ENCODE results near the gene FOXD2.

The FOXD2 gene

GRCh38 chr1:47435506-47436303 is 2.1 kb upstream of the FOXD2 start:
- TF ChIP-seq CTCF (conservative IDR thresholded peaks at IDR 0.05; ENCODE audit: low read length): peak; percentile 0; the same call in 1 of the 2 replicates
- DNase-seq (ENCODE audit: low read depth): no peak
- H3K4me3 ChIP-seq (ENCODE audit: low read length): no peak overlapping the region

GRCh38 chr1:47436304-47436978 is 1.4 kb upstream of the FOXD2 start:
- TF ChIP-seq CTCF (conservative IDR thresholded peaks at IDR 0.05; ENCODE audit: low read length): peak; percentile 93
- peak; percentile 60 for DNase-seq (ENCODE audit: low read depth)
- H3K4me3 ChIP-seq (ENCODE audit: low read length): peak overlapping the region; percentile 83

GRCh38 chr1:47436979-47437446 is 831 bp upstream of the FOXD2 start:
- H3K4me3 ChIP-seq (ENCODE audit: low read length): peak overlapping the region; percentile 83
- DNase-seq (ENCODE audit: low read depth): peak; percentile 23
- TF ChIP-seq CTCF (conservative IDR thresholded peaks at IDR 0.05; ENCODE audit: low read length): no peak

GRCh38 chr1:47438165-47439016 is 547 bp downstream of the FOXD2 start:
- H3K4me3 ChIP-seq (ENCODE audit: low read length): peak overlapping the region; percentile 17; the same call in 1 of the 2 replicates
- no peak for TF ChIP-seq CTCF (conservative IDR thresholded peaks at IDR 0.05; ENCODE audit: low read length)
- DNase-seq (ENCODE audit: low read depth): no peak

GRCh38 chr1:47439017-47439818 is 1.4 kb downstream of the FOXD2 start:
- TF ChIP-seq CTCF (conservative IDR thresholded peaks at IDR 0.05; ENCODE audit: low read length): no peak
- no peak for DNase-seq (ENCODE audit: low read depth)
- no peak overlapping the region for H3K4me3 ChIP-seq (ENCODE audit: low read length)

GRCh38 chr1:47439819-47440598 is 2.2 kb downstream of the FOXD2 start:
- H3K4me3 ChIP-seq (ENCODE audit: low read length): no peak overlapping the region
- no peak for DNase-seq (ENCODE audit: low read depth)
- TF ChIP-seq CTCF (conservative IDR thresholded peaks at IDR 0.05; ENCODE audit: low read length): no peak

Measured in AG10803 (cell line).